ENCODE data around the gene NKX1-2. TPM values are rescaled to one million over a fixed set of nuclear protein-coding genes. Genes with fewer than 3 reads are reported as not detected.

NKX1-2 gene
- polyA plus RNA-seq, 2 of the 4 experiments (the other 2 are of a cell fraction), result 0.08 to 0.16 TPM

GRCh38 chr10:124425227-124425962 is 24.4 kb downstream of the NKX1-2 start:
- ATAC-seq (no peak), DNase-seq (ENCODE audit: low read depth in 1 of 2, low spot score in 1 of 2) (no peak), FAIRE-seq (no peak)
- POLR2A ChIA-PET, result no interaction called here
- Histone ChIP-seq H3K4me2 (no peak overlapping the region), H3K9me3 (no peaks in the 10 kb centered on the region), H3K27ac (no peak overlapping the region), H3K4me1 (no peaks in the 10 kb centered on the region), H3K4me3 (no peak overlapping the region)
- TF ChIP-seq SMC3 (IDR thresholded peaks at IDR 0.05), result no peak
- TF ChIP-seq HDAC2 (IDR thresholded peaks at IDR 0.05), result no peak
- no peak for TF ChIP-seq FOSB (CRISPR knock-in tag; IDR thresholded peaks at IDR 0.05)
- no peak for TF ChIP-seq HES2 (IDR thresholded peaks at IDR 0.05)
- TF ChIP-seq RARB (CRISPR knock-in tag; IDR thresholded peaks at IDR 0.05), result no peak
- TF ChIP-seq TFCP2L1 (CRISPR knock-in tag; IDR thresholded peaks at IDR 0.05), result no peak
- TF ChIP-seq TP53 (CRISPR knock-in tag; IDR thresholded peaks at IDR 0.05), result no peak
- no peak for TF ChIP-seq KDM5A (IDR thresholded peaks at IDR 0.05)
- TF ChIP-seq CEBPB (IDR thresholded peaks at IDR 0.05), result no peak
- CTCF ChIA-PET, result interaction anchor here (1.3 kb wide), 1 partner anchor 36 kb away, joined by 4 read pairs; no protein-coding TSS in a partner anchor
- 70% methylated on average over 4 of the region's 4 CpGs for WGBS (ENCODE audit: missing lambda C conversion rate)

GRCh38 chr10:124423813-124424212 is 26.0 kb downstream of the NKX1-2 start:
- Histone ChIP-seq H3K4me1 (peaks cover 4% of the 10 kb centered on the region; the same call in 1 of the 3 replicates), H3K9me3 (no peaks in the 10 kb centered on the region), H3K27ac (no peak overlapping the region), H3K4me2 (no peak overlapping the region), H3K4me3 (no peak overlapping the region)
- ChIA-PET CTCF (interaction anchor here (0.9 to 1.5 kb wide), 3 partner anchors 8 to 429 kb away, joined by 3 to 4 read pairs (median 3); no protein-coding TSS in a partner anchor), POLR2A (no interaction called here)
- TF ChIP-seq KDM5A (IDR thresholded peaks at IDR 0.05), result no peak
- no peak for TF ChIP-seq HOXA7 (CRISPR knock-in tag; IDR thresholded peaks at IDR 0.05)
- no peak for TF ChIP-seq HOXB5 (CRISPR knock-in tag; IDR thresholded peaks at IDR 0.05)
- no peak for TF ChIP-seq EP300 (IDR thresholded peaks at IDR 0.05)
- no peak for TF ChIP-seq ELK1 (IDR thresholded peaks at IDR 0.05; ENCODE audit: low read depth, low read length)
- no peak for TF ChIP-seq HMGXB4 (CRISPR knock-in tag; IDR thresholded peaks at IDR 0.05; ENCODE audit: borderline replicate concordance)
- 63% methylated on average over 5 of the region's 5 CpGs for WGBS (ENCODE audit: missing lambda C conversion rate)
- DNase-seq (ENCODE audit: low read depth in 1 of 2, low spot score in 1 of 2) (no peak), ATAC-seq (no peak), FAIRE-seq (no peak)

GRCh38 chr10:124422742-124423141 is 27.1 kb downstream of the NKX1-2 start:
- TF ChIP-seq POLR2AphosphoS2 (conservative IDR thresholded peaks at IDR 0.05; ENCODE audit: low read length) (no peak), HOXB13 (CRISPR knock-in tag; IDR thresholded peaks at IDR 0.05; ENCODE audit: low read depth) (no peak), ZC3H11A (IDR thresholded peaks at IDR 0.05) (no peak), CHD2 (IDR thresholded peaks at IDR 0.05; ENCODE audit: low read length, partially characterized antibody) (no peak), NPAS2 (CRISPR knock-in tag; IDR thresholded peaks at IDR 0.05; ENCODE audit: borderline replicate concordance) (no peak), GATA3 (IDR thresholded peaks at IDR 0.05; ENCODE audit: borderline replicate concordance) (no peak), RNF2 (IDR thresholded peaks at IDR 0.05; ENCODE audit: borderline replicate concordance, low read depth) (no peak), TP53 (CRISPR knock-in tag; IDR thresholded peaks at IDR 0.05) (no peak), NFE2L2 (conservative IDR thresholded peaks at IDR 0.05; ENCODE audit: low read length) (no peak), ESRRA (IDR thresholded peaks at IDR 0.05; ENCODE audit: borderline replicate concordance, low read length) (no peak), FOXS1 (CRISPR knock-in tag; IDR thresholded peaks at IDR 0.05) (no peak), TFCP2L1 (CRISPR knock-in tag; IDR thresholded peaks at IDR 0.05) (no peak), RCOR1 (IDR thresholded peaks at IDR 0.05; ENCODE audit: low read depth, low read length) (no peak), BHLHE40 (IDR thresholded peaks at IDR 0.05; ENCODE audit: low read depth, low read length) (no peak), PHF8 (IDR thresholded peaks at IDR 0.05; ENCODE audit: borderline replicate concordance, low read depth) (no peak), KDM5A (IDR thresholded peaks at IDR 0.05) (no peak), ZFP36 (IDR thresholded peaks at IDR 0.05; ENCODE audit: borderline replicate concordance, partially characterized antibody) (no peak), CEBPB (IDR thresholded peaks at IDR 0.05) (no peak), HMGXB4 (CRISPR knock-in tag; IDR thresholded peaks at IDR 0.05; ENCODE audit: borderline replicate concordance) (no peak)
- 68% methylated on average over 12 of the region's 12 CpGs for WGBS (ENCODE audit: missing lambda C conversion rate)
- FAIRE-seq (no peak), ATAC-seq (no peak), DNase-seq (ENCODE audit: low read depth in 1 of 2, low spot score in 1 of 2) (no peak)
- Histone ChIP-seq H3K4me1 (peaks cover 5% of the 10 kb centered on the region; the same call in 2 of the 3 replicates), H3K9me3 (no peaks in the 10 kb centered on the region), H3K4me2 (no peak overlapping the region), H3K27ac (no peak overlapping the region), H3K4me3 (no peak overlapping the region)
- POLR2A ChIA-PET, result no interaction called here
- CTCF ChIA-PET, result no interaction called here
